AG04449 (cell line): ENCODE results near the gene UTS2B.

ENCODE experiments used
- CTCF ChIA-PET: fragments of 350-600 bp; formaldehyde crosslinking; extraction: SDS; loops from one replicate; lab custom pipeline; 2021; ENCODE audit warnings: antibody characterized with exemption; lab: Yijun Ruan, JAX
- POLR2A ChIA-PET: fragments of 400-600, 350-600 bp; formaldehyde crosslinking; extraction: SDS; loops from one replicate; lab custom pipeline; 2020; ENCODE audit warnings: antibody characterized with exemption, inconsistent platforms; lab: Yijun Ruan, JAX
- DNase-seq: peaks from one replicate; pipeline ENCODE4 v3.0.0-alpha.2; 2010; ENCODE audit warnings: low read depth, low spot score
- H3K4me3 ChIP-seq: 2 replicates; pipeline ENCODE4 v1.5.1; 2011; ENCODE audit warnings: low read depth, mild to moderate bottlenecking, control low read depth, low read length
- TF ChIP-seq, protein P1 (sequence below): IDR thresholded peaks from one replicate; pipeline ENCODE4 v1.5.1; 2011; ENCODE audit warnings: mild to moderate bottlenecking, moderate library complexity, low read length, control low read depth, inconsistent platforms; ENCODE audit not compliant: insufficient read depth; ENCODE audit errors: missing control alignments

Gene UTS2B

DNA sequence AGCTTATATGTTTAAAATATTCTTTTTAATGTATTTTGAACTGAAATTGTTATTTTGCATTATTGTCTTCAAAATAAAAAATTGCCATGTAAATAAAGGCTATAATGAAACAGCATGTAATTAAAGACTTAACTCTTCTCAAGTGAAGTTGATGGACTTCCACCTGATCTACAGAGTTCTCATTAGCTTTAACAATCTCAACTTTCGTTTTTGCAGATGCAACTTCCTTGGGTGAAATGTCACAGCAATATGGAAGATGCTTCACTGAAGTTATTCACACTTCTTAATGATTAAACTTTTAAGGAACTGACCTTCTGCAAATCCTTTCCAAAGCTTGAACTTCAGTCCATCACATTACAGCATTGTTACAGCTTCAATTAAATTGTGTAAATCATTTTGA, 67.7 kb downstream of the UTS2B start:
- H3K4me3 ChIP-seq: no peak overlapping the region
- no peak for DNase-seq
- ChIA-PET POLR2A (no interaction called here), CTCF (interaction anchor here (1.0 kb wide), 1 partner anchor 1182 kb away, joined by 3 read pairs; no protein-coding TSS in a partner anchor)
- TF ChIP-seq, protein P1, sequence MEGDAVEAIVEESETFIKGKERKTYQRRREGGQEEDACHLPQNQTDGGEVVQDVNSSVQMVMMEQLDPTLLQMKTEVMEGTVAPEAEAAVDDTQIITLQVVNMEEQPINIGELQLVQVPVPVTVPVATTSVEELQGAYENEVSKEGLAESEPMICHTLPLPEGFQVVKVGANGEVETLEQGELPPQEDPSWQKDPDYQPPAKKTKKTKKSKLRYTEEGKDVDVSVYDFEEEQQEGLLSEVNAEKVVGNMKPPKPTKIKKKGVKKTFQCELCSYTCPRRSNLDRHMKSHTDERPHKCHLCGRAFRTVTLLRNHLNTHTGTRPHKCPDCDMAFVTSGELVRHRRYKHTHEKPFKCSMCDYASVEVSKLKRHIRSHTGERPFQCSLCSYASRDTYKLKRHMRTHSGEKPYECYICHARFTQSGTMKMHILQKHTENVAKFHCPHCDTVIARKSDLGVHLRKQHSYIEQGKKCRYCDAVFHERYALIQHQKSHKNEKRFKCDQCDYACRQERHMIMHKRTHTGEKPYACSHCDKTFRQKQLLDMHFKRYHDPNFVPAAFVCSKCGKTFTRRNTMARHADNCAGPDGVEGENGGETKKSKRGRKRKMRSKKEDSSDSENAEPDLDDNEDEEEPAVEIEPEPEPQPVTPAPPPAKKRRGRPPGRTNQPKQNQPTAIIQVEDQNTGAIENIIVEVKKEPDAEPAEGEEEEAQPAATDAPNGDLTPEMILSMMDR: no peak

DNA sequence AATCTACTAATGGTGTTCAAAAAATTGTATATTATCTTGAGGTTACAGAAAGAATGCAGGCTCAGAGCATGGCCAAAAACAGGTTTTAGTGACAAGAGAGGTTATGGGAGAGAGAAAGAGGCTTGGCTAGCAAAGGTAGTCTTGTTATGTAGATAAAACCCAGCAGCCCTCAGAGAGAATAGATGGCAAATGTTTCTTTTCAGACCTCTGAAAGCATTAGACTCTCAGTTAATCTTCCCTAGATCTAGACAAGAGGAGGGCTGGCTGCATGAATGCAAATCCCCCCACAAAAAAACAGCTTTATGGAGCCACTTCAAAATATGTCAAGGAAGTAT, 69.1 kb downstream of the UTS2B start:
- no peak overlapping the region for H3K4me3 ChIP-seq
- DNase-seq: no peak
- TF ChIP-seq, protein P1: no peak
- ChIA-PET POLR2A (no interaction called here), CTCF (no interaction called here)

DNA sequence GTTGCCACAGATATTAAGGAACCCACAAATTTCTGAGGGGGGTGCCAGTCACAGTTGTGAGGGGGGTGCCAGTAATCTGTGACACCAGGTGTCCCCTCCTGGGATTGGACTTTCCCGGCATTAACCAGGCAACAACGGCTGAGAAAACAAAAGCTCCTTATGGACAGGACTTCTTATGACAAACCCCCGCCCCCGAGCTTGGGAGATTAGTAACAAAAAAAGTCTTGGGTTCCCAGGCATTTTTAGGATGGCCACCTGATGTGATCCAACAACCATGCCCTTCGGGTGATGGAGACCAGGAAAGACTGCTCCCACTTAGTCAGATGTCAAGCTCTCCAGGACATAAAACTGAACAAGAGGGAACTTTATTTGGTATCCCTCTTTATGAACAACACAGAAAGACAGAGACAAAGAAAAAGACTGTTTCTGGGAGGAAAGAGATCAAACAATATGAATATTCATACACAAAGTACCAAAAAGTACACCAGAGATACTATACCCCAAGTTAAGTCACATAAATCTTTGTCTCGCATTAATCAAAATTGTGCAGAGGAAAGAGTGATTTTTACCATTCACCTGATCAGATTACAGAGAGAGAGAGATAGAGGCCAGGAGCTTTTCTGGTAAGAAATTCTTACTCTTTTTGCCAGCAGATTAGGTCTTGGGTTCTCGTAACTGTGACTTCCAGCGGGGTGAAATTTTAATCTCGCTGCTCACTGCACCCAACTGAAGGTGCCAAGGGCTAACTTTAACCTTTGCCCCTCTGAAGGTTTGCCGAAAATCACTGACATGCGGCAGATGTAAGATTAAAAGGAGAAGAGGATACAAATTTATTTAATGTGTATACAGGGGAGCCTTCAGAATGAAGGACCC, 69.7 kb downstream of the UTS2B start:
- DNase-seq: no peak
- POLR2A ChIA-PET: no interaction called here
- H3K4me3 ChIP-seq: no peak overlapping the region
- CTCF ChIA-PET: no interaction called here
- TF ChIP-seq, protein P1: no peak

DNA sequence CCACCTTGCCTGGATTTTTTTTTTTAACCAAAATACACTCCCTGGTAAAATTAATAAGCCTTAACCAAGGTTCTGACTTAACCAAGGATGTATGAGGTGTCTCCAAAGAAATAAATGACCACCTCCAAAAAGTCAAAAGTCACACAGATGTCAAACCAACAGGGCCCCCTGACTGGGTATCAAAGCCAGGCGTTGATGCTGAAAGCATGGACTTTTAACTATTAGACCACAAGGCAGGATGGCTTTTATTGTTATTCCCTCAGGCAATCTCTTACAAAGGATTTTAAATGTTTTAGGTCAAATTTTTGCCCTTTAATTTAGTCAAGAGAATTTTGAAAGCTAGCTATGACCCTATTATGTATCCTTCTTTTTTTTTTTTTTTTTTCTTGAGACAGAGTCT, 70.8 kb downstream of the UTS2B start:
- no peak for DNase-seq
- ChIA-PET CTCF (interaction anchor here (1.4 kb wide), 1 partner anchor 17 kb away, joined by 3 read pairs; no protein-coding TSS in a partner anchor), POLR2A (no interaction called here)
- TF ChIP-seq, protein P1: no peak
- H3K4me3 ChIP-seq: no peak overlapping the region

DNA sequence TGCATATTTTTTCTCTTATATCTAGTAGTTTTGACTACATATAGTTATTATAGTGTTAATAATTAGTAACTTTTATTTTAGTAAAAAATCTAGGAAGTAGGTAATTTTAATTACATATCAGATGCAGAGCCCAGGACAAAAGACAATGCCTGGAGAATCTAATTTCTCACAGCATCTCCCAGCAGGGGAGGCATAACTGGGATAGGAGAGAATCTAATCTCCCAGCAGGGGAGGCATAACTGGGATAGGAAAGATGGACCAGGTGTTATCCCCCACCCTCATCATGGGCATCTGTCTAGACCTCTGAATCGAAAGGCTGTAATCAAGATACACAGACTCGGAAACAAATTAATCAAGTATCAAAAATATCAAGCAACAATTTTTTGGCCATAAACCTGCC, 73.0 kb downstream of the UTS2B start:
- ChIA-PET CTCF (no interaction called here), POLR2A (no interaction called here)

DNA sequence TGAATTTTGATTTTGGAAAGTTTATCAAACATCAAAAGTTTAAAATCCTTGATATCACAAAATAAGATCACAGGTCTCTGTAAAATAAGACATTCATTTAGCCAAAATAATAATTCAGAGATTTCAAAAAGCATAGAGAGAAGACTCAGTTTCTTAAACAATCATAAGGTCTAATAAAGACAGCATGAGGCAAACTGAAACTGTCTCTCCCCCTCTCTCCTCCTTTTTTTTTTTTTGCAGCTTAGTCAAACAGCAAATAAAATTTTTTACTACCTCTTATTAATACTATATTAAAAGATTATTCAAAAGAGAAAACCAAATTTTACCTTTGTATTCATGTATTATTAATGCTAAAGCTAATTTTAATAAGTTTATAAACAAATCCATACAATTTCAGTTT, 73.9 kb downstream of the UTS2B start:
- TF ChIP-seq, protein P1: no peak
- POLR2A ChIA-PET: no interaction called here
- CTCF ChIA-PET: no interaction called here
- no peak for DNase-seq
- no peak overlapping the region for H3K4me3 ChIP-seq

More for the DNA sequence above, 73.0 kb downstream of the UTS2B start:
- TF ChIP-seq, protein P1: no peak
- no peak for DNase-seq
- H3K4me3 ChIP-seq: no peak overlapping the region
